HG03159 (cell line): ENCODE measurements around the gene GKN1.

Experiments used
- ATAC-seq: cut with Tn5 transposase; IDR thresholded peaks from one replicate; pipeline ENCODE4 v1.9.1; 2021; ENCODE audit warnings: mild to moderate bottlenecking, moderate library complexity; ENCODE audit not compliant: unreplicated experiment

Gene GKN1, protein sequence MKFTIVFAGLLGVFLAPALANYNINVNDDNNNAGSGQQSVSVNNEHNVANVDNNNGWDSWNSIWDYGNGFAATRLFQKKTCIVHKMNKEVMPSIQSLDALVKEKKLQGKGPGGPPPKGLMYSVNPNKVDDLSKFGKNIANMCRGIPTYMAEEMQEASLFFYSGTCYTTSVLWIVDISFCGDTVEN

DNA sequence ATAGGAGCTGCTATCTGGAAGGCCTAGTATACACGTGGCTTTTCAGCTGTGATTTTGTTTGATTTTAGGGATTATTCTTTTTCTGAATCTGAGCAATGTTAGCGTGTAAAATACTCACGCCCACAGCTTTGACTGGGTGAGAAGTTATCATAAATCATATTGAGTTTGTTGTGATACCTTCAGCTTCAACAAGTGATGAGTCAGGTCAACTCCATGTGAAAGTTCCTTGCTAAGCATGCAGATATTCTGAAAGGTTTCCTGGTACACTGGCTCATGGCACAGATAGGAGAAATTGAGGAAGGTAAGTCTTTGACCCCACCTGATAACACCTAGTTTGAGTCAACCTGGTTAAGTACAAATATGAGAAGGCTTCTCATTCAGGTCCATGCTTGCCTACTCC lies at the start of gene GKN1:
Gene GKN1, plus strand, starts transcription at position 386 of the 400 bp plus-strand sequence. CDS start 42 bp downstream, outside the sequence.
- no peak for ATAC-seq

- no peak for ATAC-seq
Measured at GRCh38 chr2:68925295-68925896, 49.0 kb upstream of the GKN1 start.

- no peak for ATAC-seq
Measured at GRCh38 chr2:68926796-68927195, 47.6 kb upstream of the GKN1 start.

GRCh38 chr2:68931149-68931711 lies 43.2 kb upstream of the GKN1 start:
- no peak for ATAC-seq

DNA sequence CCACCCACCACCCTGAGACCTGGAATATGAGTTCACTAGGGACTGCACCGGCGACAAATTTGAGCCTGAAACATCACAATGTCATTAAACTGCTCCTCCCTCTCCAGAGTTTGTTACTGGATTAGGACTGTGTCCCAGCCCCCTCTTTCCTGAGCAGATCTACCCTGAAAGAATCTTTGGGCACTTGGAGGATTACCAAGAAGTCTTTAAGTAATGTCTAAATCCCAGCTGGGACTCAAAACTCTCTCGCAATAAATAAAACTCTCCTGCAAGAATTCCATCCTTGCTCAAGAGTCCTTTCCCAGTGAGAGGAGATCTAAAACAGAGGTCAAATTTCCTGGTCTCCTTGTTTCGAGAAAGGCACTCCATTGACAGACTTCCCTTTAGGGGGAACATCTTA lies 42.6 kb upstream of the GKN1 start:
- no peak for ATAC-seq

DNA sequence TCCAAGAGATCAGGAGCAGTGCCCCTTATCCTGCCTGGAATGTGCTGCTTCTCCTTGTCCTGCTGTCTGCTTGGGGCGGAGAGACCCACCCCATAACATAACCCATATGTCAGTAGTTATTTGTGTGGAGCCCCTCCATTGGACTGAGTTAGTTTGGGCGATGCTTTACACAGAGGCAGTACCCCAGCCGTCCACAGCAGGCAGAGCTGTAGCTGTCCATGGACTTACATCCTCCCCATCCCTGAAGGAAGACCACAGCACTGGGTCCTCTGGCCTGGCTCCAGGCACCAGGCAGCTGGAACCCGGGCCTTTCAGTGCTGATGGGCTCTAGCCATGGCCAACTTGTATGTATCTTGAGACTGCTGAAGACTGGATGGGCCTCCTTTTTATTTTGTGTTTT lies 42.0 kb upstream of the GKN1 start:
- ATAC-seq, result no peak

- no peak for ATAC-seq
Measured at GRCh38 chr2:68934021-68934420, 40.4 kb upstream of the GKN1 start.

- no peak for ATAC-seq
Measured at GRCh38 chr2:68935471-68935870, 39.0 kb upstream of the GKN1 start.

- ATAC-seq, result no peak
Measured at GRCh38 chr2:68936427-68936826, 38.0 kb upstream of the GKN1 start.

- no peak for ATAC-seq
Measured at GRCh38 chr2:68936889-68937288, 37.5 kb upstream of the GKN1 start.

GRCh38 chr2:68937346-68938055 lies 36.9 kb upstream of the GKN1 start:
- no peak for ATAC-seq

DNA sequence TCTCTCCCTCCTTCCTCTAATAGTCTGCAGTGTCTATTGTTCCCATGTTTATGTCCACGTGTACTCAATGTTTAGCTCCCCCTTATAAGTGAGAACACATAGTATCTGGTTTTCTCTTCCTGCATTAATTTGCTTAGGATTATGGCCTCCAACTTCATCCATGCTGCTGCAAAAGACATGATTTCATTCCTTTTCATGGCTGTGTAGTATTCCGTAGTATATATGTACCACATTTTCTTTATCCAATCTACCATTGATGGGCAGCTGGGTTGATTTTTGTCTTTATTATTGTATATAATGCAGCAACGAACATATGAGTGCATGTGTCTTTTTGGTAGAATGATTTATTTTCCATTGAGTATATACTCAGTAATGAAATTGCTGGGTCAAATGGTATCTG lies 35.5 kb upstream of the GKN1 start:
- ATAC-seq, result no peak

DNA sequence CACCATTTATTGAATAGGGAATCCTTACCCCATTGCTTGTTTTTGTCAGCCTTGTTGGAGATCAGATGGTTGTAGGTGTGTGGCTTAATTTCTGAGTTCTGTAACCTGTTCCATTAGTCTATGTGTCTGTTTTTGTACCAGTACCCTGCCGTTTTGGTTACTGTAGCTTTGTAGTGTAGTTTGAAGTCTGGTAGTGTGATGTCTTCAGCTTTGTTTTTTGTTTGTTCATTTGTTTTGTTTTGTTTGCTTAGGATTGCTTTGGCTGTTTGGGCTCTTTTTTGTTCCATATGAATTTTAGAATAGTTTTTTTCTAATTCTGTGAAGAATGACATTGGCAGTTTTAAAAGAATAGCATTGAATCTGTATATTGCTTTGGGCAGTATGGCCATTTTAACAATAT lies 34.5 kb upstream of the GKN1 start:
- ATAC-seq, result no peak

GRCh38 chr2:68940369-68940768 lies 34.1 kb upstream of the GKN1 start:
- no peak for ATAC-seq

- ATAC-seq, result no peak
Measured at GRCh38 chr2:68942827-68943226, 31.6 kb upstream of the GKN1 start.

- ATAC-seq, result no peak
Measured at GRCh38 chr2:68943581-68944568, 30.6 kb upstream of the GKN1 start.

DNA sequence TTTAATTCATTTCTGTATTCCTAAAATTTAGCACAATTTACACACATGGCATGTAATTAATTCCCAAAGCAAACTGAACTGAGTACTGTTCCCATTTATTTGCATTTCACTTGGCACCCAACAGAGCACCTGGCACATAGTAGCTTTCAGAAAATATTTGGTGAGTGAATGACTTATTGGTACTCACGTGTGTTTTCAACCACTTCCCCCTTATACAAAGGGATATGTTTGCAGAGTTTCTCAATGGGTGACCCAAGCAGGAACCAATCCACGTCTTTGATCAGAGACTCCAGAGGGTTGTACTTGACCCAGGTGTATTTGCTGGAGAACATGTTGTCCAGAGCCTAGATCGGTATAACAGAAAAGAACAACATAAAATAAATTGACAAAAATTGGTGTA lies 28.3 kb upstream of the GKN1 start:
- ATAC-seq, result no peak

DNA sequence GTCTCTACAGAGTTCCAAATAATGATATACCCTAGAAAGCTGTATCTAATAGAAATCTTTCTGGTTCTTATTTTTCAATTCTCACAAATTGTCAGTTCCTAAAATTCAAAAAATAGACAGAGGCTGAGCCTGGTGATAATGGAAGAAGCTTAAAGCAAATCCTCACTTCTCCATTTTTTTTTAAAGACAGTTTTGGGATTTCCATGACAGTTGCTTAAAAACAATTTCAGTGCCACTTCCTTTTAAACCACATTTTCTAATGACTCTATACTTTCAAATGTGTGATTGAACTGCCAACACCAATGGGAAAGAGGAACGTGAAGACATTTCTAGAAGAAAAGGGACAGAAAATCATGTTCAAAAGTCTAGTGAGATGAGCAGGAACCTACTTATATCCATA lies 25.7 kb upstream of the GKN1 start:
- ATAC-seq, result no peak

- ATAC-seq, result no peak
Measured at GRCh38 chr2:68951899-68952298, 22.5 kb upstream of the GKN1 start.

DNA sequence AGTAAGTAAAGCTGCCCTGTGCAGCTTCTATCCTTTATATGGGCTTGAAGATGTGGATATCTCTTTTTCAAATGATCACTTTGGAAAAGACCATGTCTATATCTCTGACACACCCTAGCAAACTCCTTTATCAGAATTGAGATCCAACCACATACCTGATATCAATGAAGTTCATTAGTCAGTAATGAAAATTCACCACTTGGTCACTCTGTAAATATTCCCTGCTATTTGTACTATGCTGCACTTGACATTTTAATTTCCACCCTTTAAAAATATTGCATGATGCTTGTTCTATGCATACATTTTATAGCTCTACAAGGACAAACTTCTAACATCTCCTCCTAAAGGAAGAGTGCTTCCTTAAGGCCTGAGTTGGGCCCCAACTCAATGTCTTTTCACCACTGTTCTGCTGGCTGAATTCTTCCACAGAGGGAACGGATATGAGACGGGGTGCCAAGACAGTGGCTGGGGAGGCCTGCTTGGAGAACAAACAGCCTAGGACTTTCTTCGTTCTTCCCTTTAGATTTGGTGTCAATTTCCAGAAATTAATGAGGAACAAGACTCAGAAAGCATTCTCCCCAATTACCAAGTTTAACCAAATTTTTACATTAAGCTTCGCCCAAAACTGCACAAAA lies 21.4 kb upstream of the GKN1 start, which contains the start of gene GKN2:
Gene GKN2, minus strand, starts transcription at position 7 of the 635 bp plus-strand sequence. CDS start 32 bp downstream, outside the sequence.
- no peak for ATAC-seq
